ENCODE results near the gene AIP. TPM values are rescaled to one million over a fixed set of nuclear protein-coding genes. Genes with fewer than 3 reads are reported as not detected.
"Not testable (repeated sequence)": the region's sequence is repeated elsewhere in the genome, so short reads cannot be mapped to it uniquely, and the experiment has no call there.

Gene AIP
- total RNA-seq, 2 donors from 2014 or later, result 49.2 to 78.0 TPM

DNA sequence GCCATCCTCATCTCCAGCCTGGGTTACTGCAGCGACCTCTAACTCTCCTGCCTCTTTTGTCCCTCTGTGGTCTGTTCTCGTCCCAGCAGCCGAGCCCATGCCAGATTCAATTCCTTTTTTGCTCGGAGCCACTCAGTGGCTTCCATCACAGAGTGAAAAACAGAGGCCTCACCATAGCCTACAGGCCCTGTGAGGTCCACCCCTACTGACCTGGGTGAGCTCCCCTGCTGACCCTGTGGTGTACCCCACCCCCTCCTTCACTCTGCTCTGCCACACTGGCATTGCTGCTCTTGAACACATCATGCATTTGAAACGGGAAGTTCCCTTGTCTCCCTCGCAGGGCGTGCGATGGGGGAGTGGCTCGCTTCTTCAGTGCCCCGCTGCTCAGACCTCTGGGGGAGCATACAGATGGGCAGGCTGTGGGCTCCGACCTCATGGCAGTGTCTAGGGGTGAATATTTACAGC is 2.1 kb downstream of the AIP start:
- H3K27ac ChIP-seq, result no peak overlapping the region
- H3K4me3 ChIP-seq, result no peak overlapping the region
- no peaks in the 10 kb centered on the region for H3K9me3 ChIP-seq
- no peaks in the 10 kb centered on the region for H3K27me3 ChIP-seq
- peaks cover 22% of the 10 kb centered on the region for H3K36me3 ChIP-seq
- TF ChIP-seq, protein P1, sequence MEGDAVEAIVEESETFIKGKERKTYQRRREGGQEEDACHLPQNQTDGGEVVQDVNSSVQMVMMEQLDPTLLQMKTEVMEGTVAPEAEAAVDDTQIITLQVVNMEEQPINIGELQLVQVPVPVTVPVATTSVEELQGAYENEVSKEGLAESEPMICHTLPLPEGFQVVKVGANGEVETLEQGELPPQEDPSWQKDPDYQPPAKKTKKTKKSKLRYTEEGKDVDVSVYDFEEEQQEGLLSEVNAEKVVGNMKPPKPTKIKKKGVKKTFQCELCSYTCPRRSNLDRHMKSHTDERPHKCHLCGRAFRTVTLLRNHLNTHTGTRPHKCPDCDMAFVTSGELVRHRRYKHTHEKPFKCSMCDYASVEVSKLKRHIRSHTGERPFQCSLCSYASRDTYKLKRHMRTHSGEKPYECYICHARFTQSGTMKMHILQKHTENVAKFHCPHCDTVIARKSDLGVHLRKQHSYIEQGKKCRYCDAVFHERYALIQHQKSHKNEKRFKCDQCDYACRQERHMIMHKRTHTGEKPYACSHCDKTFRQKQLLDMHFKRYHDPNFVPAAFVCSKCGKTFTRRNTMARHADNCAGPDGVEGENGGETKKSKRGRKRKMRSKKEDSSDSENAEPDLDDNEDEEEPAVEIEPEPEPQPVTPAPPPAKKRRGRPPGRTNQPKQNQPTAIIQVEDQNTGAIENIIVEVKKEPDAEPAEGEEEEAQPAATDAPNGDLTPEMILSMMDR (IDR thresholded peaks at IDR 0.05), result no peak
- DNase-seq (ENCODE audit: low spot score), result no peak
- peaks cover 0 to 34% of the 10 kb centered on the region in 2 donors for H3K4me1 ChIP-seq

GRCh38 chr11:67485873-67486361 is 3.1 kb downstream of the AIP start:
- peaks cover 0 to 34% of the 10 kb centered on the region in 2 donors for H3K4me1 ChIP-seq
- peaks cover 32% of the 10 kb centered on the region for H3K36me3 ChIP-seq
- H3K27me3 ChIP-seq; DNase-seq (ENCODE audit: low spot score); H3K27ac ChIP-seq; H3K4me3 ChIP-seq; H3K9me3 ChIP-seq: not testable (repeated sequence)

- H3K4me1 ChIP-seq, result peaks cover 0 to 34% of the 10 kb centered on the region in 2 donors
- H3K27me3 ChIP-seq, result no peaks in the 10 kb centered on the region
- H3K36me3 ChIP-seq, result peaks cover 39% of the 10 kb centered on the region
- no peak overlapping the region for H3K4me3 ChIP-seq
- H3K9me3 ChIP-seq, result no peaks in the 10 kb centered on the region
- DNase-seq (ENCODE audit: low spot score), result no peak
- H3K27ac ChIP-seq, result no peak overlapping the region
- TF ChIP-seq, protein P1 (IDR thresholded peaks at IDR 0.05), result no peak
Observed at GRCh38 chr11:67486481-67487195, 3.8 kb downstream of the AIP start.

- H3K9me3 ChIP-seq, result no peaks in the 10 kb centered on the region
- peaks cover 64% of the 10 kb centered on the region for H3K36me3 ChIP-seq
- no peak overlapping the region for H3K27ac ChIP-seq
- no peak for DNase-seq (ENCODE audit: low spot score)
- no peaks in the 10 kb centered on the region for H3K27me3 ChIP-seq
- TF ChIP-seq, protein P1 (IDR thresholded peaks at IDR 0.05), result no peak
- H3K4me3 ChIP-seq, result no peak overlapping the region
- peaks cover 0 to 17% of the 10 kb centered on the region in 2 donors for H3K4me1 ChIP-seq
Observed at GRCh38 chr11:67489203-67489884, 6.5 kb downstream of the AIP start.

DNA sequence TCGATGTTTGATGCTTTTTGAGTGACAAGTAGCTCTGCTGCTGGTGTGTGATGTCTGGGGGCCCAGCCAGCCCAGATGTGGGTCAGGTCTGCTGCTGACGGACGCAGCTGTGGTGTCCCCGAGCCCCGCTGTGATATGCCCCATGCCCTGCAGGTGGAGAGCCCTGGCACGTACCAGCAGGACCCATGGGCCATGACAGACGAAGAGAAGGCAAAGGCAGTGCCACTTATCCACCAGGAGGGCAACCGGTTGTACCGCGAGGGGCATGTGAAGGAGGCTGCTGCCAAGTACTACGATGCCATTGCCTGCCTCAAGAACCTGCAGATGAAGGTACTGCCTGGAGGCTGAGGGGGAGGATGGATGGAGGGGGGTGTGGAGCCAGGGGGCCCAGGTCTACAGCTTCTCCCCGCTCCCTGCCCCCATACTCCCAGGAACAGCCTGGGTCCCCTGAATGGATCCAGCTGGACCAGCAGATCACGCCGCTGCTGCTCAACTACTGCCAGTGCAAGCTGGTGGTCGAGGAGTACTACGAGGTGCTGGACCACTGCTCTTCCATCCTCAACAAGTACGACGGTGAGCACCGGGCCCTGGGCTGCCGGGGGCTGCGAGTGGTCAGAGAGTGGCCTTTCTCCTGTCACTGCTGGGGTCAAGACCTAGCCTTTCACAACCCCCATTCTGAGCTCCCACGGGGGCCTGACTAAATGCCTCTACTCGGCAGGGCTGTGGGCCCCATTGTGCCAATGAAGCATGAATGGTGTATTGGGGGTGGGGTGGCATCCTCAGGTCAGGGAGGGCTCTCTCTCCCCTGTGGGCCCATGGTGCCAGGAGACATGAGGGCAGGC is 7.3 kb downstream of the AIP start:
- no peak overlapping the region for H3K27ac ChIP-seq
- H3K4me3 ChIP-seq, result no peak overlapping the region
- TF ChIP-seq, protein P1 (IDR thresholded peaks at IDR 0.05), result no peak
- H3K9me3 ChIP-seq, result no peaks in the 10 kb centered on the region
- H3K4me1 ChIP-seq, result peaks cover 0 to 10% of the 10 kb centered on the region in 2 donors
- no peaks in the 10 kb centered on the region for H3K27me3 ChIP-seq
- DNase-seq (ENCODE audit: low spot score), result no peak
- H3K36me3 ChIP-seq, result peaks cover 64% of the 10 kb centered on the region

DNA sequence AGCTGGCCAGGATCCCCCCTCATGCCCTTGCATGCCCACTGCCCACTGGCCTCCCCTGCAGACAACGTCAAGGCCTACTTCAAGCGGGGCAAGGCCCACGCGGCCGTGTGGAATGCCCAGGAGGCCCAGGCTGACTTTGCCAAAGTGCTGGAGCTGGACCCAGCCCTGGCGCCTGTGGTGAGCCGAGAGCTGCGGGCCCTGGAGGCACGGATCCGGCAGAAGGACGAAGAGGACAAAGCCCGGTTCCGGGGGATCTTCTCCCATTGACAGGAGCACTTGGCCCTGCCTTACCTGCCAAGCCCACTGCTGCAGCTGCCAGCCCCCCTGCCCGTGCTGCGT is 7.9 kb downstream of the AIP start:
- Histone ChIP-seq H3K27me3 (no peaks in the 10 kb centered on the region), H3K4me3 (no peak overlapping the region), H3K27ac (no peak overlapping the region), H3K4me1 (peaks cover 0 to 7% of the 10 kb centered on the region in 2 donors), H3K36me3 (peaks cover 64% of the 10 kb centered on the region), H3K9me3 (no peaks in the 10 kb centered on the region)
- no peak for DNase-seq (ENCODE audit: low spot score)
- TF ChIP-seq, protein P1 (IDR thresholded peaks at IDR 0.05), result no peak
